Measurements from ENCODE around the gene ARHGAP15.

ARHGAP15 gene

GRCh38 chr2:143579456-143579855 is 450.2 kb downstream of the ARHGAP15 start:
- DNase-seq (ENCODE audit: low read depth, low spot score): no peak

- DNase-seq (ENCODE audit: low read depth, low spot score): no peak
These were observed 451.9 kb downstream of the ARHGAP15 start for GRCh38 chr2:143581134-143581533.

- DNase-seq (ENCODE audit: low read depth, low spot score): no peak
These were observed 453.0 kb downstream of the ARHGAP15 start for GRCh38 chr2:143582046-143582747.

GRCh38 chr2:143584936-143585335 is 455.7 kb downstream of the ARHGAP15 start:
- no peak for DNase-seq (ENCODE audit: low read depth, low spot score)

GRCh38 chr2:143586119-143586518 is 456.9 kb downstream of the ARHGAP15 start:
- DNase-seq (ENCODE audit: low read depth, low spot score): no peak

- no peak for DNase-seq (ENCODE audit: low read depth, low spot score)
These were observed 459.5 kb downstream of the ARHGAP15 start for GRCh38 chr2:143588746-143589145.

GRCh38 chr2:143594161-143594560 is 464.9 kb downstream of the ARHGAP15 start:
- DNase-seq (ENCODE audit: low read depth, low spot score): no peak

GRCh38 chr2:143594745-143595144 is 465.5 kb downstream of the ARHGAP15 start:
- DNase-seq (ENCODE audit: low read depth, low spot score): no peak

GRCh38 chr2:143600116-143600515 is 470.9 kb downstream of the ARHGAP15 start:
- DNase-seq (ENCODE audit: low read depth, low spot score): no peak

- DNase-seq (ENCODE audit: low read depth, low spot score): no peak
These were observed 472.6 kb downstream of the ARHGAP15 start for GRCh38 chr2:143601828-143602227.

GRCh38 chr2:143603035-143603655 is 473.9 kb downstream of the ARHGAP15 start:
- DNase-seq (ENCODE audit: low read depth, low spot score): no peak

- no peak for DNase-seq (ENCODE audit: low read depth, low spot score)
These were observed 474.8 kb downstream of the ARHGAP15 start for GRCh38 chr2:143603846-143604565.

GRCh38 chr2:143604566-143604959 is 475.3 kb downstream of the ARHGAP15 start:
- DNase-seq (ENCODE audit: low read depth, low spot score): no peak

- DNase-seq (ENCODE audit: low read depth, low spot score): no peak
These were observed 478.2 kb downstream of the ARHGAP15 start for GRCh38 chr2:143607231-143608062.

GRCh38 chr2:143608063-143608423 is 478.8 kb downstream of the ARHGAP15 start:
- DNase-seq (ENCODE audit: low read depth, low spot score): no peak

- no peak for DNase-seq (ENCODE audit: low read depth, low spot score)
These were observed 479.5 kb downstream of the ARHGAP15 start for GRCh38 chr2:143608758-143609157.

- DNase-seq (ENCODE audit: low read depth, low spot score): no peak
These were observed 482.1 kb downstream of the ARHGAP15 start for GRCh38 chr2:143611336-143611735.

- no peak for DNase-seq (ENCODE audit: low read depth, low spot score)
These were observed 486.3 kb downstream of the ARHGAP15 start for GRCh38 chr2:143615562-143615961.

GRCh38 chr2:143616452-143616851 is 487.2 kb downstream of the ARHGAP15 start:
- DNase-seq (ENCODE audit: low read depth, low spot score): no peak

GRCh38 chr2:143617803-143618415 is 488.7 kb downstream of the ARHGAP15 start:
- no peak for DNase-seq (ENCODE audit: low read depth, low spot score)

- no peak for DNase-seq (ENCODE audit: low read depth, low spot score)
These were observed 492.9 kb downstream of the ARHGAP15 start for GRCh38 chr2:143622106-143622505.

Measured in activated CD4-positive, CD25-positive, alpha-beta regulatory T cell treated with anti-CD3 and anti-CD28 coated beads, Interleukin-2, amount 50 U/mL, for 16 hours (primary cell).